ENCODE data around the gene GUCY1A2.

GRCh38 chr11:106708348-106708747, 309.9 kb downstream of the GUCY1A2 start:
- TF ChIP-seq CTCF (IDR thresholded peaks at IDR 0.05) (no peak), POLR2A (IDR thresholded peaks at IDR 0.05; ENCODE audit: low read depth) (no peak), POLR2AphosphoS5 (IDR thresholded peaks at IDR 0.05) (no peak), EP300 (IDR thresholded peaks at IDR 0.05) (no peak)
